Ishikawa (cell line): ENCODE results near the gene C6.

Source experiments
- CEBPB ChIP-seq: IDR thresholded peaks from 2 replicates; pipeline ENCODE4 v1.6.1; 2012
- CREB1 ChIP-seq: IDR thresholded peaks from 2 replicates; pipeline ENCODE4 v1.6.1; 2012; ENCODE audit warnings: low read depth
- EGR1 ChIP-seq: IDR thresholded peaks from 2 replicates; pipeline ENCODE4 v1.6.1; 2012
- EP300 ChIP-seq: IDR thresholded peaks from 2 replicates; pipeline ENCODE4 v1.6.1; 2012; ENCODE audit warnings: borderline replicate concordance
- FOXM1 ChIP-seq: IDR thresholded peaks from 2 replicates; pipeline ENCODE4 v1.6.1; 2012; ENCODE audit warnings: low read depth, borderline replicate concordance
- MAX ChIP-seq: IDR thresholded peaks from 2 replicates; pipeline ENCODE4 v1.6.1; 2012
- NFIC ChIP-seq: IDR thresholded peaks from 2 replicates; pipeline ENCODE4 v1.6.1; 2012
- RAD21 ChIP-seq: IDR thresholded peaks from 2 replicates; pipeline ENCODE4 v1.6.1; 2012; ENCODE audit warnings: low read depth
- REST ChIP-seq: IDR thresholded peaks from 2 replicates; pipeline ENCODE4 v1.6.1; 2012; ENCODE audit warnings: low read depth, mild to moderate bottlenecking
- TAF1 ChIP-seq: IDR thresholded peaks from 2 replicates; pipeline ENCODE4 v1.6.1; 2012; ENCODE audit warnings: low read depth, mild to moderate bottlenecking
- TCF12 ChIP-seq: IDR thresholded peaks from 2 replicates; pipeline ENCODE4 v1.6.1; 2012; ENCODE audit warnings: low read depth
- TEAD4 ChIP-seq: IDR thresholded peaks from 2 replicates; pipeline ENCODE4 v1.6.1; 2012
- USF1 ChIP-seq: IDR thresholded peaks from 2 replicates; pipeline ENCODE4 v1.6.1; 2012
- YY1 ChIP-seq: IDR thresholded peaks from 2 replicates; pipeline ENCODE4 v1.6.1; 2012; ENCODE audit warnings: low read depth
- ZBTB7A ChIP-seq: IDR thresholded peaks from 2 replicates; pipeline ENCODE4 v1.6.1; 2012; ENCODE audit warnings: low read depth

Gene C6

GRCh38 chr5:41240390-41240789 lies 27.1 kb upstream of the C6 start:
- TF ChIP-seq FOXM1 (no peak), USF1 (no peak), CEBPB (no peak)

GRCh38 chr5:41234475-41234874 lies 21.1 kb upstream of the C6 start:
- no peak for TF ChIP-seq MAX
- no peak for TF ChIP-seq TCF12
- no peak for TF ChIP-seq FOXM1
- no peak for TF ChIP-seq CEBPB
- no peak for TF ChIP-seq ZBTB7A
- TF ChIP-seq TEAD4: no peak
- TF ChIP-seq EGR1: no peak
- no peak for TF ChIP-seq EP300
- no peak for TF ChIP-seq YY1

GRCh38 chr5:41232797-41233196 lies 19.5 kb upstream of the C6 start:
- TF ChIP-seq YY1: no peak
- TF ChIP-seq USF1: no peak
- TF ChIP-seq TCF12: no peak
- no peak for TF ChIP-seq TEAD4
- TF ChIP-seq NFIC: no peak
- TF ChIP-seq FOXM1: no peak
- TF ChIP-seq RAD21: no peak
- TF ChIP-seq EP300: no peak
- no peak for TF ChIP-seq REST
- no peak for TF ChIP-seq CEBPB
- no peak for TF ChIP-seq CREB1
- TF ChIP-seq EGR1: no peak

- TF ChIP-seq EP300: no peak
- no peak for TF ChIP-seq NFIC
- TF ChIP-seq TAF1: no peak
- TF ChIP-seq TCF12: no peak
- no peak for TF ChIP-seq CEBPB
- TF ChIP-seq FOXM1: no peak
- TF ChIP-seq USF1: no peak
- no peak for TF ChIP-seq ZBTB7A
Observed at GRCh38 chr5:41223962-41224361, 10.6 kb upstream of the C6 start.

- TF ChIP-seq ZBTB7A (no peak), TEAD4 (no peak), TAF1 (no peak), NFIC (no peak), EP300 (no peak), CEBPB (no peak), RAD21 (no peak), MAX (no peak), USF1 (no peak), CREB1 (no peak), EGR1 (no peak), FOXM1 (no peak)
Observed at GRCh38 chr5:41219658-41220269, 6.4 kb upstream of the C6 start.

- TF ChIP-seq CREB1 (no peak), TEAD4 (no peak), RAD21 (no peak), YY1 (no peak), FOXM1 (no peak), USF1 (no peak), EGR1 (no peak), EP300 (no peak), CEBPB (no peak), REST (no peak), NFIC (no peak), TCF12 (no peak), MAX (no peak), ZBTB7A (no peak), TAF1 (no peak)
Observed at GRCh38 chr5:41218929-41219657, 5.8 kb upstream of the C6 start.
